Duodenal mucosa (tissue), 2 donors: ENCODE data around the gene OR2W1.

ENCODE experiments used
- H3K27ac ChIP-seq: one replicate; pipeline ENCODE4 v1.7.0; 2013; ENCODE audit warnings: low read depth, low read length
- H3K27me3 ChIP-seq, 2 donors: one replicate each; pipeline ENCODE4 v1.7.0; 2013; ENCODE audit warnings: low read length in 2 of 2, control low read depth in 1 of 2; ENCODE audit not compliant: insufficient read depth in 2 of 2, control insufficient read depth in 1 of 2
- H3K36me3 ChIP-seq, 2 donors: one replicate each; pipeline ENCODE4 v1.7.0; 2013; ENCODE audit warnings: low read length in 2 of 2, control low read depth in 1 of 2; ENCODE audit not compliant: insufficient read depth in 2 of 2, control insufficient read depth in 1 of 2
- H3K4me1 ChIP-seq, 2 donors: one replicate each; pipeline ENCODE4 v1.7.0; 2013; ENCODE audit warnings: low read length in 2 of 2, control low read depth in 1 of 2; ENCODE audit not compliant: insufficient read depth in 2 of 2, control insufficient read depth in 1 of 2
- H3K4me3 ChIP-seq, 2 donors: one replicate each; pipeline ENCODE4 v1.7.0; 2013; ENCODE audit warnings: low read length in 2 of 2, low read depth in 1 of 2
- H3K9ac ChIP-seq, 2 donors: one replicate each; pipeline ENCODE4 v1.7.0; 2013; ENCODE audit warnings: low read length in 2 of 2, low read depth in 1 of 2
- H3K9me3 ChIP-seq, 2 donors: one replicate each; pipeline ENCODE4 v1.7.0; 2013; ENCODE audit warnings: low read length in 2 of 2, control low read depth in 1 of 2; ENCODE audit not compliant: control insufficient read depth in 1 of 2

Gene OR2W1

GRCh38 chr6:29045075-29045474 is at the start of gene OR2W1:
OR2W1 (minus strand) TSS chr6:29045175; CDS start chr6:29045175, 0 bp downstream.
- H3K27me3 ChIP-seq = no peaks in the 10 kb centered on the region

GRCh38 chr6:29092957-29093356 is 48.0 kb upstream of the OR2W1 start:
- no peaks in the 10 kb centered on the region for H3K36me3 ChIP-seq
- no peak overlapping the region for H3K27ac ChIP-seq
- H3K4me3 ChIP-seq = no peak overlapping the region
- H3K27me3 ChIP-seq = no peaks in the 10 kb centered on the region
- H3K9ac ChIP-seq = no peak overlapping the region
- no peaks in the 10 kb centered on the region for H3K4me1 ChIP-seq
- H3K9me3 ChIP-seq = no peaks in the 10 kb centered on the region

More at GRCh38 chr6:29045075-29045474, at the start of gene OR2W1:
- Histone ChIP-seq H3K4me1 (no peaks in the 10 kb centered on the region), H3K9ac (no peak within 1 kb of the TSS), H3K36me3 (no peaks in the 10 kb centered on the region), H3K4me3 (no peak within 1 kb of the TSS), H3K27ac (no peak within 1 kb of the TSS), H3K9me3 (no peaks in the 10 kb centered on the region)

GRCh38 chr6:29087213-29087612 is 42.2 kb upstream of the OR2W1 start, which contains the start of gene OR2B3:
OR2B3 (minus strand) TSS chr6:29087313; CDS start chr6:29087248, 65 bp downstream.
- no peak within 1 kb of the TSS for H3K9ac ChIP-seq
- H3K4me1 ChIP-seq = no peaks in the 10 kb centered on the region
- H3K36me3 ChIP-seq = no peaks in the 10 kb centered on the region
- H3K9me3 ChIP-seq = no peaks in the 10 kb centered on the region
- no peaks in the 10 kb centered on the region for H3K27me3 ChIP-seq
- H3K27ac ChIP-seq = no peak within 1 kb of the TSS
- H3K4me3 ChIP-seq = no peak within 1 kb of the TSS

GRCh38 chr6:29082457-29082856 is 37.5 kb upstream of the OR2W1 start:
- Histone ChIP-seq H3K36me3 (no peaks in the 10 kb centered on the region), H3K27me3 (no peaks in the 10 kb centered on the region), H3K27ac (no peak overlapping the region), H3K9ac (no peak overlapping the region), H3K4me3 (no peak overlapping the region), H3K9me3 (no peaks in the 10 kb centered on the region), H3K4me1 (no peaks in the 10 kb centered on the region)

GRCh38 chr6:29081312-29081711 is 36.3 kb upstream of the OR2W1 start:
- Histone ChIP-seq H3K36me3 (no peaks in the 10 kb centered on the region), H3K27ac (no peak overlapping the region), H3K4me3 (no peak overlapping the region), H3K9me3 (no peaks in the 10 kb centered on the region), H3K4me1 (no peaks in the 10 kb centered on the region), H3K9ac (no peak overlapping the region), H3K27me3 (no peaks in the 10 kb centered on the region)

- Histone ChIP-seq H3K4me1 (no peaks in the 10 kb centered on the region), H3K27ac (no peak overlapping the region)
Observed at GRCh38 chr6:29079203-29079602, 34.2 kb upstream of the OR2W1 start.

GRCh38 chr6:29071831-29072723 is 27.1 kb upstream of the OR2W1 start:
- Histone ChIP-seq H3K9ac (no peak overlapping the region), H3K9me3 (peaks cover 0 to 2% of the 10 kb centered on the region in 2 donors), H3K27ac (no peak overlapping the region), H3K36me3 (no peaks in the 10 kb centered on the region), H3K4me3 (no peak overlapping the region), H3K27me3 (peaks cover 0 to 5% of the 10 kb centered on the region in 2 donors), H3K4me1 (no peaks in the 10 kb centered on the region)

More at GRCh38 chr6:29079203-29079602, 34.2 kb upstream of the OR2W1 start:
- Histone ChIP-seq H3K9me3 (no peaks in the 10 kb centered on the region), H3K36me3 (no peaks in the 10 kb centered on the region), H3K9ac (no peak overlapping the region), H3K27me3 (no peaks in the 10 kb centered on the region), H3K4me3 (no peak overlapping the region)

- no peaks in the 10 kb centered on the region for H3K36me3 ChIP-seq
- H3K4me1 ChIP-seq = no peaks in the 10 kb centered on the region
- H3K9ac ChIP-seq = no peak overlapping the region
- no peak overlapping the region for H3K4me3 ChIP-seq
- no peaks in the 10 kb centered on the region for H3K27me3 ChIP-seq
- no peaks in the 10 kb centered on the region for H3K9me3 ChIP-seq
- no peak overlapping the region for H3K27ac ChIP-seq
Observed at GRCh38 chr6:29051680-29052079, 6.7 kb upstream of the OR2W1 start.

GRCh38 chr6:29035951-29036350 is 9.0 kb downstream of the OR2W1 start:
- no peaks in the 10 kb centered on the region for H3K4me1 ChIP-seq
- no peaks in the 10 kb centered on the region for H3K9me3 ChIP-seq
- H3K27me3 ChIP-seq = no peaks in the 10 kb centered on the region
- no peak overlapping the region for H3K9ac ChIP-seq
- no peak overlapping the region for H3K4me3 ChIP-seq
- H3K27ac ChIP-seq = no peak overlapping the region
- H3K36me3 ChIP-seq = no peaks in the 10 kb centered on the region

GRCh38 chr6:29028821-29029220 is 16.2 kb downstream of the OR2W1 start:
- Histone ChIP-seq H3K27ac (no peak overlapping the region), H3K4me3 (no peak overlapping the region), H3K9ac (no peak overlapping the region), H3K27me3 (peaks cover 4 to 15% of the 10 kb centered on the region in 2 donors), H3K36me3 (no peaks in the 10 kb centered on the region), H3K9me3 (no peaks in the 10 kb centered on the region), H3K4me1 (no peaks in the 10 kb centered on the region)
